ENCODE data around the gene TBRG4.

TBRG4 gene

DNA sequence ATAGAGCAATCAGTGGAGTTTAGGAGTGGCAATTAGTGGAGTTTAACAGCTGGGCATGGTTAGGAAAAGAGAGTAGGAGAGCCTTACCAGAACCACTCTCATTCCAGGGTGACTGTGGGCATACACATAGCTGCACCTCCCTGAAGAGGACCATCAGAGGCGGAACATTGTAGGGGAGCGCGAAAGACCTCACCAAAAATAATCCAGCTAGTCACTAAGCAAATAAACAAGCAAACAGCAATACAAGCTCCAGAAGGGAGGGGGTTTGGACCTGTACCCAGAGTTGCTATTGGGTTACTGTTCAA lies 18.6 kb downstream of the TBRG4 start:
- H3K4me3 ChIP-seq (ENCODE audit: insufficient read depth, low read depth, low read length, poor library complexity, severe bottlenecking): no peak overlapping the region
- H3K27ac ChIP-seq (ENCODE audit: insufficient read depth, low read length, poor library complexity, severe bottlenecking): no peak overlapping the region
- H3K27me3 ChIP-seq (replicated peaks; ENCODE audit: control insufficient read depth, insufficient read depth, low read length, poor library complexity, severe bottlenecking): peaks cover 10% of the 10 kb centered on the region
- H3K36me3 ChIP-seq (ENCODE audit: control insufficient read depth, insufficient read depth, low read length): no peaks in the 10 kb centered on the region
- peaks cover 6% of the 10 kb centered on the region for H3K4me1 ChIP-seq (ENCODE audit: control insufficient read depth, insufficient read depth, low read length, poor library complexity, severe bottlenecking)
- H3K9me3 ChIP-seq (ENCODE audit: control insufficient read depth, low read length): no peaks in the 10 kb centered on the region
- DNase-seq: no peak

DNA sequence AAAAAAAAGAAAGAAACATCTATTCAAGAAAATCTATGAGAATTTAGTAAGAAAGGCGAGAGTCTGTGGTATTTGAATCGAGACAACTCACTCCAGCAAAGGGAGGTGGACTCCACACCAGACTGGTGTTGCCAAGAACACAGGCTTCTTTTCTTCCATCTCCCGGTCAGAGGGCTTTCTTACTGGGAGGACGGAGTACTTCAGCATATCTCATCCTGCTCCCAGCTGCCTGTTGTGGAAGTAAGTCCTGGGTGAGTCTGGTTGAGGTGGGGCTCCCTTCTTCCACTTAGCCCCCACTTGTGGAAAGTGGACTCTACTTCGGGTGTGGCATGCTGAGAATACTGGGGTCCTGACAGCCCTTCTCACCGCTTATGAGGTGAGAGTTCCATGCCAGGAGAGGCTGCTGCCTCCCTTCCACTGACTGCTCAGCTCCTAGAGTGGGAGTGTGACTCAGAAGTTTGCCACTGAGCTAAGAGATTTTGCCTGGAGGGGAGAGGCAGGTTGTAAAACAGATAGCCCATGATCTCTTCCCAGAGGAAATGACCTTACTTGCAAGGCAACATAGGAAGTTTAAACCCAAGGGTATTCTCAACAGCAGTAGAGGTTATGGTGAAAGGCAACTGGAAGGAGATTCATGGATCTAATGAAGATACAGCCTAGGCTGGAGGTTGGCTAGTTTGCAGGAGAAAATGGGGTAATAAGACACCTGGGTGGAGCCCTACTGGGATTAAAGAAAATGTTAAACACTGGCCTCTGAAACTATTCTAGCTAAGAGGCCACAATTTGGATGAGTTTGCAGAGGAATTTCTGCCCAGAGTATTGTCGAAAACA lies 19.2 kb downstream of the TBRG4 start:
- peaks cover 10% of the 10 kb centered on the region for H3K27me3 ChIP-seq (replicated peaks; ENCODE audit: control insufficient read depth, insufficient read depth, low read length, poor library complexity, severe bottlenecking)
- DNase-seq: no peak
- H3K36me3 ChIP-seq (ENCODE audit: control insufficient read depth, insufficient read depth, low read length): no peaks in the 10 kb centered on the region
- no peak overlapping the region for H3K4me3 ChIP-seq (ENCODE audit: insufficient read depth, low read depth, low read length, poor library complexity, severe bottlenecking)
- no peak overlapping the region for H3K27ac ChIP-seq (ENCODE audit: insufficient read depth, low read length, poor library complexity, severe bottlenecking)
- H3K9me3 ChIP-seq (ENCODE audit: control insufficient read depth, low read length): no peaks in the 10 kb centered on the region
- peaks cover 6% of the 10 kb centered on the region for H3K4me1 ChIP-seq (ENCODE audit: control insufficient read depth, insufficient read depth, low read length, poor library complexity, severe bottlenecking)

DNA sequence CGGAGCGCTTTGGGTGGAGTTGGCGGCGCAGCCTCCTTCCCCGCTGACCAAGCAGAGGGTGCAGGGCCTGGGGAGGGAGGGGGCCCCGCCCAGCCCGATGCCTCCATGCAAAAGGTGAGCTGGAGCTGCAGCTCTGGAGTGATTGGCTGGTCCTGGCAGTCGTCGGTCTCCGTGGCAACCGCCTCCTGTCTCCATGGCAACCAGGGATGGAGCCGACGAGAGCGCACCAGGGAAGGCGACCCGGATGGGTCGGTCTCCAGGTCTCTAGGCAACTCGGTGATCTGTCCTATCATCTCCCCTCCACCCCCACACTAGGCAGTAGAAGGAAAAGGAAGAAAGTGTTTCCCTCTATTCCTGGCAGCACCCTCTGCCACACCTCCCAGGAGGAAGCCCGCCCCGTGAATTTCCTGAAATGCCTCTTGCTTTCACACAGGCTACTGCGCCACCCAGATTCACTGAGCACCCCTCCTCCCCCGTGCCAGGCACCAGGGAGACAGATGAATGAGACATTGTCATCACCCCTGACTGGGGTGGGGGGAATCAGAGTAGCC lies 22.1 kb downstream of the TBRG4 start:
- Histone ChIP-seq H3K36me3 (ENCODE audit: control insufficient read depth, insufficient read depth, low read length) (no peaks in the 10 kb centered on the region), H3K27ac (ENCODE audit: insufficient read depth, low read length, poor library complexity, severe bottlenecking) (no peak overlapping the region), H3K27me3 (replicated peaks; ENCODE audit: control insufficient read depth, insufficient read depth, low read length, poor library complexity, severe bottlenecking) (peaks cover 10% of the 10 kb centered on the region), H3K4me3 (ENCODE audit: insufficient read depth, low read depth, low read length, poor library complexity, severe bottlenecking) (peak overlapping the region; percentile 57), H3K4me1 (ENCODE audit: control insufficient read depth, insufficient read depth, low read length, poor library complexity, severe bottlenecking) (peaks cover 6% of the 10 kb centered on the region), H3K9me3 (ENCODE audit: control insufficient read depth, low read length) (no peaks in the 10 kb centered on the region)
- DNase-seq: peak; percentile 42 to 54 (median 42)

- DNase-seq: peak in 1 of 3 donors; percentile 7
- Histone ChIP-seq H3K27ac (ENCODE audit: insufficient read depth, low read length, poor library complexity, severe bottlenecking) (no peak within 1 kb of the TSS), H3K9me3 (ENCODE audit: control insufficient read depth, low read length) (no peaks in the 10 kb centered on the region), H3K27me3 (replicated peaks; ENCODE audit: control insufficient read depth, insufficient read depth, low read length, poor library complexity, severe bottlenecking) (peaks cover 10% of the 10 kb centered on the region), H3K36me3 (ENCODE audit: control insufficient read depth, insufficient read depth, low read length) (no peaks in the 10 kb centered on the region), H3K4me3 (ENCODE audit: insufficient read depth, low read depth, low read length, poor library complexity, severe bottlenecking) (peak within 1 kb of the TSS; percentile 57), H3K4me1 (ENCODE audit: control insufficient read depth, insufficient read depth, low read length, poor library complexity, severe bottlenecking) (peaks cover 6% of the 10 kb centered on the region)
Observed at GRCh38 chr7:45088821-45089340, 22.6 kb downstream of the TBRG4 start, which contains the start of gene NACAD. Gene NACAD (minus strand): TSS chr7:45088969. CDS start chr7:45088894, 75 bp downstream.

- peaks cover 6% of the 10 kb centered on the region for H3K4me1 ChIP-seq (ENCODE audit: control insufficient read depth, insufficient read depth, low read length, poor library complexity, severe bottlenecking)
- peaks cover 10% of the 10 kb centered on the region for H3K27me3 ChIP-seq (replicated peaks; ENCODE audit: control insufficient read depth, insufficient read depth, low read length, poor library complexity, severe bottlenecking)
- no peaks in the 10 kb centered on the region for H3K36me3 ChIP-seq (ENCODE audit: control insufficient read depth, insufficient read depth, low read length)
- DNase-seq: no peak
- H3K4me3 ChIP-seq (ENCODE audit: insufficient read depth, low read depth, low read length, poor library complexity, severe bottlenecking): no peak overlapping the region
- no peaks in the 10 kb centered on the region for H3K9me3 ChIP-seq (ENCODE audit: control insufficient read depth, low read length)
- H3K27ac ChIP-seq (ENCODE audit: insufficient read depth, low read length, poor library complexity, severe bottlenecking): no peak overlapping the region
Observed at GRCh38 chr7:45088146-45088701, 23.3 kb downstream of the TBRG4 start.

DNA sequence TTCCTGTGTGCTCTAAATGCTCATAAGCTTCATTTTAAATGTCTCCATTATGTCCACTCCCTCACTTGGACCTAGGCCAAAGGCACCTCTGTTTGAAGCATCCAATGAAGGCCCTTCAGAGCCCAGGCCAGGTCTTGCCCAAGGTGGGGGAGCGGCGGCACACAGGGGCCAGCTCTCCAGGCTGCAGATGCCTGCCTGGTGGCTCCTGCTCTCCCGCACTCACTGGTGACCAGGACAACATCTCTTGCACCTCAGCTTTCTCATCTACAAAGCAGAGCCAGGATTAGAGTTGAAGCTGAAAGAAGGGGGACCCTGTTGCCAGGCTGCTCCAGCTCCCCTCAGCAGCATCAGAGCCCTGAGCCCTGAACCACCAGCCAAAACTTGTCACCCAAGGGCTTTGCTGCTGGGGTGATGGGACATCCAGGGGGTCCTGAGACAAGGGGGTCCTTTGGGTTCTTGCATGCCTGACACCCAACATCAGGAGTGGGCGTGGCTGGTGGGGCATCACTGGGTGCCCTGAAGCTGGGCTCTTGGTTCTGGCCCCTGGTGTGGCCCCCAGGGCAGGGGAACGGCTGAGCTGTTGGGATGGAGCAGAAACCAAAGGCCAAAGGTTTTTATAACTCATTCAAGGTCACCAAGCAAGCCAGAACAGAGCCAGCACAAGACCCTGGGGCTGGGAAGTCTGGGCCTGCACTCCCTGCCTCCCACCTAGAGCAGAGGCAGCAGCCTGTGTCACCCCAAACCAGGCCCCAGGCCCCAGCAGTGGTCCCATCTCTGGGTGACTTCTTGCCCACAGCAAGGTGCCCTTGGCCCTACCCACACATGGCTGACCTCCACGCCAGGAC lies 24.0 kb downstream of the TBRG4 start:
- Histone ChIP-seq H3K4me3 (ENCODE audit: insufficient read depth, low read depth, low read length, poor library complexity, severe bottlenecking) (no peak overlapping the region), H3K9me3 (ENCODE audit: control insufficient read depth, low read length) (no peaks in the 10 kb centered on the region), H3K36me3 (ENCODE audit: control insufficient read depth, insufficient read depth, low read length) (no peaks in the 10 kb centered on the region), H3K4me1 (ENCODE audit: control insufficient read depth, insufficient read depth, low read length, poor library complexity, severe bottlenecking) (peaks cover 6% of the 10 kb centered on the region), H3K27me3 (replicated peaks; ENCODE audit: control insufficient read depth, insufficient read depth, low read length, poor library complexity, severe bottlenecking) (peaks cover 10% of the 10 kb centered on the region), H3K27ac (ENCODE audit: insufficient read depth, low read length, poor library complexity, severe bottlenecking) (no peak overlapping the region)
- DNase-seq: no peak

DNA sequence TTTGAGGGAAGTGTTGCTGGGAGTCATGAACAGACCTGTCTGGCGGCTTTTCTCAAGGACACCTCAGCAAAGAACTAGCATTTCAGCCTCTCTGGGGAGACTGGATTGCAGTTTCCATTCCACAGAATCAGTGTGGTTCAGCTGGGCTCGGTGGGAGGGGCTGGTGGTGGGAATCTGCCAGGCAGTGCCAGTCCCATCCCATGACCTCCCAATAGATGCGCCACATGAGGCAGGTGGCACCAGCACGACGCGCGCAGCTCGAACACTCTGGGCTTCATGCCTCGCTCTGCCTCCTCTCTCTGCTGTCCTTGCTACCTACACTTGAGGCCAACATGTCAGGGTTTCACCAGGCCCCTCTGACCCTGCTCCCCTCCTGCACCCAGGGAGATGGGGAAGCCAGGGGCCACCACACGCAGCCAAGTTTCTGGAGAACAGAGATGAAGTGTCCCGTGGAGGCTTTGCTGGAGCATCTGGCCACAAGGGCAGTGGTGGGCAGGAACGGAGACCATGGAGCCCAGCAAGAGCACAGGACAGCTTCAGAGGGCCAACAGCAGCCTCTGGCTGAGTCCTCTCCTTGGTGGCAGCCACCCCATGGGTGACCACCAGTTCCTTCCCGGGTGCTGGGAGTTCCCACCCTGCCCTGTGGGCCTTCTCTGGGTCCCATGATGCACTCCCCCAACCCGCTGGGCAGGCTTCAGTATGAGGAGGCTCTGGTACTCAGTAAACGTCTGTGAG lies 25.0 kb downstream of the TBRG4 start:
- DNase-seq: no peak
- peaks cover 6% of the 10 kb centered on the region for H3K4me1 ChIP-seq (ENCODE audit: control insufficient read depth, insufficient read depth, low read length, poor library complexity, severe bottlenecking)
- H3K27ac ChIP-seq (ENCODE audit: insufficient read depth, low read length, poor library complexity, severe bottlenecking): no peak overlapping the region
- no peaks in the 10 kb centered on the region for H3K36me3 ChIP-seq (ENCODE audit: control insufficient read depth, insufficient read depth, low read length)
- no peak overlapping the region for H3K4me3 ChIP-seq (ENCODE audit: insufficient read depth, low read depth, low read length, poor library complexity, severe bottlenecking)
- H3K9me3 ChIP-seq (ENCODE audit: control insufficient read depth, low read length): no peaks in the 10 kb centered on the region
- H3K27me3 ChIP-seq (replicated peaks; ENCODE audit: control insufficient read depth, insufficient read depth, low read length, poor library complexity, severe bottlenecking): peaks cover 10% of the 10 kb centered on the region

GRCh38 chr7:45085619-45086200 lies 25.8 kb downstream of the TBRG4 start:
- no peak overlapping the region for H3K4me3 ChIP-seq (ENCODE audit: insufficient read depth, low read depth, low read length, poor library complexity, severe bottlenecking)
- peaks cover 10% of the 10 kb centered on the region for H3K27me3 ChIP-seq (replicated peaks; ENCODE audit: control insufficient read depth, insufficient read depth, low read length, poor library complexity, severe bottlenecking)
- H3K4me1 ChIP-seq (ENCODE audit: control insufficient read depth, insufficient read depth, low read length, poor library complexity, severe bottlenecking): peaks cover 6% of the 10 kb centered on the region
- H3K27ac ChIP-seq (ENCODE audit: insufficient read depth, low read length, poor library complexity, severe bottlenecking): no peak overlapping the region
- no peaks in the 10 kb centered on the region for H3K36me3 ChIP-seq (ENCODE audit: control insufficient read depth, insufficient read depth, low read length)
- DNase-seq: no peak
- no peaks in the 10 kb centered on the region for H3K9me3 ChIP-seq (ENCODE audit: control insufficient read depth, low read length)

All from effector memory CD4-positive, alpha-beta T cell (primary cell).